Measurements from ENCODE around the gene ZNF385C. TPM values are rescaled to one million over a fixed set of nuclear protein-coding genes. Genes with fewer than 3 reads are reported as not detected.

ZNF385C gene
- polyA plus RNA-seq, 1 donor (not counting 4 experiments of a cell fraction or from before 2014, with no cell fraction given): 0.09 TPM

GRCh38 chr17:42058063-42058462 is 40.2 kb downstream of the ZNF385C start:
- FAIRE-seq (no peak), DNase-seq (ENCODE audit: low read depth, low spot score) (no peak)
- Histone ChIP-seq H3K27ac (ENCODE audit: control insufficient read depth, insufficient read depth, low read length) (no peak overlapping the region), H3K4me2 (ENCODE audit: control insufficient read depth, extremely low read depth, insufficient read depth, low read depth, low read length) (no peak overlapping the region), H3K9me1 (ENCODE audit: control insufficient read depth, extremely low read depth, insufficient read depth, low read length) (no peaks in the 10 kb centered on the region), H3K79me2 (ENCODE audit: control insufficient read depth, insufficient read depth, low read length) (no peaks in the 10 kb centered on the region), H3K4me3 (ENCODE audit: control insufficient read depth in 2 of 3, extremely low read depth in 1 of 3, insufficient read depth in 2 of 3, low read depth in 1 of 3, low read length in 3 of 3) (no peak overlapping the region), H3K27me3 (ENCODE audit: control insufficient read depth, extremely low read depth, insufficient read depth, low read length) (peaks cover 14% of the 10 kb centered on the region), H3K4me1 (ENCODE audit: control insufficient read depth, extremely low read depth, insufficient read depth, low read length) (no peaks in the 10 kb centered on the region), H3K9me3 (ENCODE audit: control insufficient read depth, low read depth, low read length) (no peaks in the 10 kb centered on the region), H2AFZ (ENCODE audit: control insufficient read depth, low read length) (no peak overlapping the region), H3K36me3 (ENCODE audit: control insufficient read depth in 2 of 2, extremely low read depth in 1 of 2, insufficient read depth in 2 of 2, low read length in 2 of 2) (no peaks in the 10 kb centered on the region), H4K20me1 (ENCODE audit: control insufficient read depth, extremely low read depth, insufficient read depth, low read length) (no peaks in the 10 kb centered on the region), H3K9ac (ENCODE audit: control insufficient read depth, extremely low read depth, insufficient read depth, low read length) (no peak overlapping the region)
- no peak for TF ChIP-seq CTCF (optimal IDR thresholded peaks at IDR 0.05 in 1 of 3, IDR thresholded peaks at IDR 0.05 in 1 of 3, conservative IDR thresholded peaks at IDR 0.05 in 1 of 3; ENCODE audit: extremely low read depth in 1 of 3, insufficient read depth in 2 of 3, low read length in 3 of 3)
- TF ChIP-seq EZH2 (IDR thresholded peaks at IDR 0.05; ENCODE audit: low read length): no peak
- dilution Hi-C loops (cut with MboI; ENCODE audit: extremely low pct_ligation_motif_present, low sequenced_read_pairs): no loop called here

- dilution Hi-C loops (cut with MboI; ENCODE audit: extremely low pct_ligation_motif_present, low sequenced_read_pairs): no loop called here
- H3K9me3 ChIP-seq (ENCODE audit: control insufficient read depth, low read depth, low read length): no peaks in the 10 kb centered on the region
- H3K9ac ChIP-seq (ENCODE audit: control insufficient read depth, extremely low read depth, insufficient read depth, low read length): no peak overlapping the region
- TF ChIP-seq CTCF (optimal IDR thresholded peaks at IDR 0.05 in 1 of 3, IDR thresholded peaks at IDR 0.05 in 1 of 3, conservative IDR thresholded peaks at IDR 0.05 in 1 of 3; ENCODE audit: extremely low read depth in 1 of 3, insufficient read depth in 2 of 3, low read length in 3 of 3) (no peak), EZH2 (IDR thresholded peaks at IDR 0.05; ENCODE audit: low read length) (no peak)
- no peaks in the 10 kb centered on the region for H3K36me3 ChIP-seq (ENCODE audit: control insufficient read depth in 2 of 2, extremely low read depth in 1 of 2, insufficient read depth in 2 of 2, low read length in 2 of 2)
- H3K79me2 ChIP-seq (ENCODE audit: control insufficient read depth, insufficient read depth, low read length): no peaks in the 10 kb centered on the region
- no peaks in the 10 kb centered on the region for H3K4me1 ChIP-seq (ENCODE audit: control insufficient read depth, extremely low read depth, insufficient read depth, low read length)
- H3K4me2 ChIP-seq (ENCODE audit: control insufficient read depth, extremely low read depth, insufficient read depth, low read depth, low read length): no peak overlapping the region
- H4K20me1 ChIP-seq (ENCODE audit: control insufficient read depth, extremely low read depth, insufficient read depth, low read length): no peaks in the 10 kb centered on the region
- FAIRE-seq: no peak
- H3K4me3 ChIP-seq (ENCODE audit: control insufficient read depth in 2 of 3, extremely low read depth in 1 of 3, insufficient read depth in 2 of 3, low read depth in 1 of 3, low read length in 3 of 3): no peak overlapping the region
- H3K9me1 ChIP-seq (ENCODE audit: control insufficient read depth, extremely low read depth, insufficient read depth, low read length): no peaks in the 10 kb centered on the region
- peaks cover 19% of the 10 kb centered on the region for H3K27me3 ChIP-seq (ENCODE audit: control insufficient read depth, extremely low read depth, insufficient read depth, low read length)
- no peak overlapping the region for H2AFZ ChIP-seq (ENCODE audit: control insufficient read depth, low read length)
- DNase-seq (ENCODE audit: low read depth, low spot score): no peak
- no peak overlapping the region for H3K27ac ChIP-seq (ENCODE audit: control insufficient read depth, insufficient read depth, low read length)
Observed at GRCh38 chr17:42056635-42057034, 41.6 kb downstream of the ZNF385C start.
